Spleen (tissue), 11 donors: ENCODE measurements around the gene TRAF4. TPM values are rescaled to one million over a fixed set of nuclear protein-coding genes. Genes with fewer than 3 reads are reported as not detected.

Experiments
- DNase-seq: peaks from one replicate; pipeline ENCODE4 v3.0.0-alpha.2; 2020
- H3K27ac ChIP-seq, 8 donors: fragments of 200-600 bp; sonication (generic) in 7 of 8; 1 replicate in 4 of 8; 2 replicates in 4 of 8; pipeline versions ENCODE4 v1.5.0 to v1.8.0; 2016 to 2021; ENCODE audit warnings: inconsistent platforms in 4 of 8, mild to moderate bottlenecking in 4 of 8, moderate library complexity in 1 of 8
- H3K27me3 ChIP-seq, 7 donors: fragments of 200-600 bp; sonication (generic) in 6 of 7; replicated peaks in 1 of 7; 1 replicate in 4 of 7; 2 replicates in 3 of 7; pipeline versions ENCODE4 v1.5.0 to v1.8.0; 2016 to 2021; ENCODE audit warnings: inconsistent platforms in 3 of 7, mild to moderate bottlenecking in 1 of 7
- H3K36me3 ChIP-seq, 6 donors: fragments of 200-600 bp; sonication (generic) in 5 of 6; 1 replicate in 4 of 6; 2 replicates in 2 of 6; pipeline versions ENCODE4 v1.5.0 to v1.8.0; 2016 to 2021; ENCODE audit warnings: inconsistent platforms in 2 of 6
- H3K4me1 ChIP-seq, 6 donors: fragments of 200-600 bp; sonication (generic) in 5 of 6; 1 replicate in 3 of 6; 2 replicates in 3 of 6; pipeline versions ENCODE4 v1.5.0 to v1.8.0; 2016 to 2021; ENCODE audit warnings: inconsistent platforms in 3 of 6
- H3K4me3 ChIP-seq, 8 donors: fragments of 200-600 bp; sonication (generic) in 7 of 8; 1 replicate in 4 of 8; 2 replicates in 4 of 8; pipeline versions ENCODE4 v1.5.0 to v1.8.0; 2016 to 2021; ENCODE audit warnings: inconsistent platforms in 4 of 8, mild to moderate bottlenecking in 4 of 8, moderate library complexity in 2 of 8
- H3K9me3 ChIP-seq, 8 donors: fragments of 200-600 bp; sonication (generic) in 7 of 8; 1 replicate in 4 of 8; 2 replicates in 4 of 8; pipeline versions ENCODE4 v1.5.0 to v1.8.0; 2016 to 2021; ENCODE audit warnings: inconsistent platforms in 4 of 8
- CTCF ChIP-seq, 11 experiments: fragments of 200-600 bp in 7 of 11; fragments of 450-650 bp in 4 of 11; sonication (generic) in 4 of 11; IDR thresholded peaks in 8 of 11; conservative IDR thresholded peaks in 3 of 11; 1 replicate in 7 of 11; 2 replicates in 4 of 11; pipeline versions ENCODE4 v1.4.0 to v1.8.0; 2016 to 2021; ENCODE audit warnings: antibody characterized with exemption in 11 of 11, inconsistent platforms in 4 of 11, mild to moderate bottlenecking in 1 of 11
- POLR2A ChIP-seq, 3 donors: fragments of 450-650 bp; IDR thresholded peaks; one replicate each; pipeline ENCODE4 v1.5.1; 2017; ENCODE audit warnings: antibody characterized with exemption in 3 of 3, mild to moderate bottlenecking in 1 of 3
- POLR2AphosphoS5 ChIP-seq, 3 donors: sonication (generic); formaldehyde crosslinking; IDR thresholded peaks; one replicate each; pipeline ENCODE4 v1.5.1; 2017; ENCODE audit warnings: antibody characterized with exemption in 3 of 3
- WGBS, 5 donors: extraction: QIAGEN DNeasy Blood & Tissue Kit in 3 of 5; methylation state at CpG; one replicate each; pipeline versions ENCODE4 v1.1.5 to v1.1.7; 2013 to 2018; 5-methylcytosine and 5-hydroxymethylcytosine counted together
- intact Hi-C: fragments of 100-400 bp; cut with DNase I; formaldehyde crosslinking; loops from one replicate; pipeline ENCODE4 v1.15.0; 2023; ENCODE audit warnings: low total_unique reads
- polyA plus RNA-seq, 3 donors: library from polyadenylated mRNA; stranded (reverse); fragments of 200-250 nt; gene quantifications; one replicate each; pipeline ENCODE4 v1.2.1, GENCODE V29; 2013
- total RNA-seq, 7 donors: library from RNA; depleted of rRNA in 3 of 7; stranded (reverse); fragments of >200 nt in 3 of 7; fragmentation: NEBNext Ultra II Directional in 4 of 7; extraction: Animal tissue kit (Norgen Biotek cat#: 25700) in 4 of 7; gene quantifications; one replicate each; pipeline versions ENCODE4 v1.1.0 to v1.2.1, GENCODE V29; 2016 to 2021
- donor health status: healthy with polysubstance abuse.
- donor health status: DM: no; HTN: no; CAD: no; lungs with moderate emphysema.
- donor health status: DM: no; HTN: no; CAD: no.
- donor health status: Bipolar disorder and iron deficiency.
- donor health status: healthy.
- donor health status: DM: no; HTN: no; CAD: no.
- donor health status: DM: yes; HTN: yes; CAD: no.

TRAF4 gene
- total and polyA plus RNA-seq, 10 donors, result 19.8 to 75.5 (median 34.2) TPM

- peaks cover 7 to 71% (median 56%) of the 10 kb centered on the region in 6 donors for H3K36me3 ChIP-seq
- no peak for DNase-seq
Measured at GRCh38 chr17:28704219-28704858, 39.5 kb upstream of the TRAF4 start.

GRCh38 chr17:28705074-28705659 is 38.6 kb upstream of the TRAF4 start:
- Histone ChIP-seq H3K4me1 (peaks cover 0 to 8% (median 1%) of the 10 kb centered on the region in 6 donors), H3K27me3 (no peaks in the 10 kb centered on the region), H3K4me3 (no peak overlapping the region), H3K27ac (no peak overlapping the region), H3K9me3 (no peaks in the 10 kb centered on the region), H3K36me3 (peaks cover 5 to 63% (median 47%) of the 10 kb centered on the region in 6 donors)
- intact Hi-C loops, result no loop called here
- TF ChIP-seq POLR2AphosphoS5 (IDR thresholded peaks at IDR 0.05) (peak in 2 of 3 donors; percentile 10 to 61), POLR2A (IDR thresholded peaks at IDR 0.05) (no peak)
- no peak for DNase-seq
- WGBS, 5 donors, result 76 to 90% (median 82%) methylated on average over 5 of the region's 5 CpGs

More at GRCh38 chr17:28704219-28704858, 39.5 kb upstream of the TRAF4 start:
- Histone ChIP-seq H3K9me3 (no peaks in the 10 kb centered on the region), H3K27me3 (no peaks in the 10 kb centered on the region), H3K4me3 (no peak overlapping the region), H3K27ac (no peak overlapping the region), H3K4me1 (no peaks in the 10 kb centered on the region)
- peak in 2 of 3 donors; percentile 10 to 41 for TF ChIP-seq POLR2AphosphoS5 (IDR thresholded peaks at IDR 0.05)
- no peak for TF ChIP-seq CTCF (IDR thresholded peaks at IDR 0.05 in 8 of 11, conservative IDR thresholded peaks at IDR 0.05 in 3 of 11)
- intact Hi-C loops, result no loop called here
- 91 to 97% (median 94%) methylated on average over 3 to 14 of the region's 14 CpGs for WGBS, 5 donors

GRCh38 chr17:28705728-28706334 is 38.0 kb upstream of the TRAF4 start:
- Histone ChIP-seq H3K9me3 (no peaks in the 10 kb centered on the region), H3K27ac (no peak overlapping the region), H3K4me1 (peaks cover 0 to 15% (median 7%) of the 10 kb centered on the region in 6 donors), H3K36me3 (peaks cover 0 to 56% (median 41%) of the 10 kb centered on the region in 6 donors), H3K4me3 (no peak overlapping the region), H3K27me3 (no peaks in the 10 kb centered on the region)
- intact Hi-C loops, result no loop called here
- TF ChIP-seq CTCF (IDR thresholded peaks at IDR 0.05 in 8 of 11, conservative IDR thresholded peaks at IDR 0.05 in 3 of 11), result no peak
- TF ChIP-seq POLR2A (IDR thresholded peaks at IDR 0.05), result no peak
- TF ChIP-seq POLR2AphosphoS5 (IDR thresholded peaks at IDR 0.05), result peak in 2 of 3 donors; percentile 15 to 50
- WGBS, 5 donors, result 82 to 93% (median 85%) methylated on average over 7 to 10 of the region's 10 CpGs
- no peak for DNase-seq

DNA sequence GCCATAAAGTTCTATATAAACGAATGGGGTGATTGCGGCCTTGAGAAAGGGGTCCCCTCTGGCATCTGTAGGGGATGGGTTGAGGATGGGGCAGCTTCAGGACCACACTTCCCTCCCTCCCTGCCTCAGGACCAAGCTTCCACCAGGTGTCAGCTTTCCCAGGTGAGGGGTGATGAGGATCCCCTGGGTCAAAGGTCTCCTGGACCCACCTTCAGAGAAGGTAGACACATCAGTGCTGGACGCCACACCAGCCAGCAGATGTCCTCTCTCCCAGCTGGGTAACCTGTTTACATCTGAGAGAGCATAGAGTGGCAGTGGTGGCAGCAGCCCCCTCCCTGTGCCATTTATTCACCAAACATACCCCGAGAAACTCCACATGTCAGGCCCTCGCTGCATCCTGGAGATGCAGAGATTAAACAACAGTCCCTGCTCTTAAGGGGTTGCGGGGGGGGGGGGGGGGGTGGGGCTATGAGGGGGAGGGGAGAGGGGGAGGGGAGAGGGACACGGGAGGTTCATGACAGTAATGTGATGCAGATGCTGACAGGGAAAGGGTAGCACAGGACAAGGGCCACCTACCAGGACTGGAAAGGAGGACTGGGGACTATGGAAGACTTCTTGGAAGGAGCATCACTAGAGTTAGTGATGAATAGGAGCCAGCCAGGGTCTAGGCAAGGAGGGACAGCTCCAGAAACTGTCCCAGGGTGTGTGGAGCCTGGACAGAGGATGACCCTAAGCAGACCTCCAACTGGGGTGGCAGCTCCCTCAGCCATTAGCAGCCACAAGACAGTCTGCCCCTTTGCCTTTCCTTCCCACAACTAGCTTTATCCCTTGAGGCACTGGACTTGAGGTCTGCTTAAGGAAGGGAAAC is 37.1 kb upstream of the TRAF4 start:
- H3K36me3 ChIP-seq, result peaks cover 0 to 48% (median 32%) of the 10 kb centered on the region in 6 donors
- no peak overlapping the region for H3K27ac ChIP-seq
- no peak overlapping the region for H3K4me3 ChIP-seq
- DNase-seq, result no peak
- no peaks in the 10 kb centered on the region for H3K9me3 ChIP-seq
- TF ChIP-seq POLR2AphosphoS5 (IDR thresholded peaks at IDR 0.05) (no peak), CTCF (IDR thresholded peaks at IDR 0.05 in 8 of 11, conservative IDR thresholded peaks at IDR 0.05 in 3 of 11) (no peak), POLR2A (IDR thresholded peaks at IDR 0.05) (no peak)
- no peaks in the 10 kb centered on the region for H3K27me3 ChIP-seq
- intact Hi-C loops, result no loop called here
- H3K4me1 ChIP-seq, result peaks cover 0 to 21% (median 10%) of the 10 kb centered on the region in 6 donors
- 71 to 85% (median 73%) methylated on average over 5 to 6 of the region's 7 CpGs for WGBS, 5 donors
